Coronary artery (tissue), 2 donors: Measurements from ENCODE around the gene SALL3.

Experiments used
- DNase-seq: peaks from one replicate; pipeline ENCODE4 v3.0.0-alpha.2; 2017; ENCODE audit warnings: low spot score
- H3K27ac ChIP-seq, 2 donors: fragments of 200-600 bp; sonication (generic); one replicate each; pipeline ENCODE4 v1.5.1; 2016 to 2019
- H3K4me3 ChIP-seq: fragments of 200-600 bp; sonication (generic); 2 replicates; pipeline ENCODE4 v1.5.1; 2016; ENCODE audit warnings: mild to moderate bottlenecking, moderate library complexity
- TF ChIP-seq, protein P1 (sequence below): fragments of 200-600 bp; sonication (generic); IDR thresholded peaks from one replicate; pipeline ENCODE4 v1.5.1; 2019; ENCODE audit warnings: antibody characterized with exemption

Gene SALL3

GRCh38 chr18:78986018-78986481 is 6.4 kb downstream of the SALL3 start:
- DNase-seq: no peak
- no peak overlapping the region for H3K4me3 ChIP-seq
- H3K27ac ChIP-seq: no peak overlapping the region
- TF ChIP-seq, protein P1, sequence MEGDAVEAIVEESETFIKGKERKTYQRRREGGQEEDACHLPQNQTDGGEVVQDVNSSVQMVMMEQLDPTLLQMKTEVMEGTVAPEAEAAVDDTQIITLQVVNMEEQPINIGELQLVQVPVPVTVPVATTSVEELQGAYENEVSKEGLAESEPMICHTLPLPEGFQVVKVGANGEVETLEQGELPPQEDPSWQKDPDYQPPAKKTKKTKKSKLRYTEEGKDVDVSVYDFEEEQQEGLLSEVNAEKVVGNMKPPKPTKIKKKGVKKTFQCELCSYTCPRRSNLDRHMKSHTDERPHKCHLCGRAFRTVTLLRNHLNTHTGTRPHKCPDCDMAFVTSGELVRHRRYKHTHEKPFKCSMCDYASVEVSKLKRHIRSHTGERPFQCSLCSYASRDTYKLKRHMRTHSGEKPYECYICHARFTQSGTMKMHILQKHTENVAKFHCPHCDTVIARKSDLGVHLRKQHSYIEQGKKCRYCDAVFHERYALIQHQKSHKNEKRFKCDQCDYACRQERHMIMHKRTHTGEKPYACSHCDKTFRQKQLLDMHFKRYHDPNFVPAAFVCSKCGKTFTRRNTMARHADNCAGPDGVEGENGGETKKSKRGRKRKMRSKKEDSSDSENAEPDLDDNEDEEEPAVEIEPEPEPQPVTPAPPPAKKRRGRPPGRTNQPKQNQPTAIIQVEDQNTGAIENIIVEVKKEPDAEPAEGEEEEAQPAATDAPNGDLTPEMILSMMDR: no peak

DNA sequence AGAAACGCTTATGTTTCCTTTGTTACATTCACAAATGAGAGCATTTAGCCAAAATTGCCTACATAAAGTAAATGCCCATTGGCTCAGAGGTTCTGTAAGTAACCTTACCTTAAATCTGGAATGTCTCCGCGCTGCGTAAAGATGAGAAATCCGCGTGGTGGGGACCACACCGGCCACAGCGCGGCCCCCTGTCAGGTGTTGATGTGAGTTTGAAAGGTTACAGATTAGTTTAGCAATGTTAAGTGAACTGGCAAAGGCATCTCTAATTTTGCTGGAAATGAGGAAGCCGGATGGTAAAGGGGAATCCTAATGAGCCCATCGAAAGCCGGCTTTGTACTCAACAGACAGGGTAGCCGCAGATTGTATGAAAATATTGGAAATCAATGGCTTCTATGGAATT is 11.8 kb downstream of the SALL3 start:
- TF ChIP-seq, protein P1: no peak
- DNase-seq: no peak
- no peak overlapping the region for H3K27ac ChIP-seq
- no peak overlapping the region for H3K4me3 ChIP-seq

DNA sequence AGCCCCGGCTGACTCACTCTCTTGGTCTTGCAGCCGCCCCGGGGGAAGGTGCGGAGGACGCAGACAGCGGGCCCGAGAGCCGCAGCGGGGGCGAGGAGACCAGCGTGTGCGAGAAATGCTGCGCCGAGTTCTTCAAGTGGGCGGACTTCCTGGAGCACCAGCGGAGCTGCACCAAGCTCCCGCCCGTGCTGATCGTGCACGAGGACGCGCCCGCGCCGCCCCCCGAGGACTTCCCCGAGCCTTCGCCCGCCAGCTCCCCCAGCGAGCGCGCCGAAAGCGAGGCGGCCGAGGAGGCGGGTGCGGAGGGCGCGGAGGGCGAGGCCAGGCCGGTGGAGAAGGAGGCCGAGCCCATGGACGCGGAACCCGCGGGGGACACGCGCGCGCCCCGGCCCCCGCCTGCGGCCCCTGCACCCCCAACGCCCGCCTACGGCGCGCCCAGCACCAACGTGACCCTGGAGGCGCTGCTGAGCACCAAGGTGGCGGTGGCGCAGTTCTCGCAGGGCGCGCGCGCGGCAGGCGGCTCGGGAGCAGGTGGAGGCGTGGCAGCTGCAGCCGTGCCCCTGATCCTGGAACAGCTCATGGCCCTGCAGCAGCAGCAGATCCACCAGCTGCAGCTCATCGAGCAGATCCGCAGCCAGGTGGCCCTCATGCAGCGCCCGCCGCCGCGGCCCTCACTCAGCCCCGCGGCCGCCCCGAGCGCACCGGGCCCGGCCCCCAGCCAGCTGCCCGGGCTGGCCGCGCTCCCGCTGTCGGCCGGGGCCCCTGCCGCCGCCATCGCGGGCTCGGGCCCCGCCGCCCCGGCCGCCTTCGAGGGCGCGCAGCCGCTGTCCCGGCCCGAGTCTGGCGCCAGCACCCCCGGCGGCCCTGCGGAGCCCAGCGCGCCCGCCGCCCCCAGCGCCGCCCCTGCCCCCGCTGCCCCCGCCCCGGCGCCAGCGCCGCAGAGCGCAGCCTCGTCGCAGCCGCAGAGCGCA is 12.7 kb downstream of the SALL3 start:
- DNase-seq: no peak
- H3K27ac ChIP-seq: no peak overlapping the region
- TF ChIP-seq, protein P1: no peak

DNA sequence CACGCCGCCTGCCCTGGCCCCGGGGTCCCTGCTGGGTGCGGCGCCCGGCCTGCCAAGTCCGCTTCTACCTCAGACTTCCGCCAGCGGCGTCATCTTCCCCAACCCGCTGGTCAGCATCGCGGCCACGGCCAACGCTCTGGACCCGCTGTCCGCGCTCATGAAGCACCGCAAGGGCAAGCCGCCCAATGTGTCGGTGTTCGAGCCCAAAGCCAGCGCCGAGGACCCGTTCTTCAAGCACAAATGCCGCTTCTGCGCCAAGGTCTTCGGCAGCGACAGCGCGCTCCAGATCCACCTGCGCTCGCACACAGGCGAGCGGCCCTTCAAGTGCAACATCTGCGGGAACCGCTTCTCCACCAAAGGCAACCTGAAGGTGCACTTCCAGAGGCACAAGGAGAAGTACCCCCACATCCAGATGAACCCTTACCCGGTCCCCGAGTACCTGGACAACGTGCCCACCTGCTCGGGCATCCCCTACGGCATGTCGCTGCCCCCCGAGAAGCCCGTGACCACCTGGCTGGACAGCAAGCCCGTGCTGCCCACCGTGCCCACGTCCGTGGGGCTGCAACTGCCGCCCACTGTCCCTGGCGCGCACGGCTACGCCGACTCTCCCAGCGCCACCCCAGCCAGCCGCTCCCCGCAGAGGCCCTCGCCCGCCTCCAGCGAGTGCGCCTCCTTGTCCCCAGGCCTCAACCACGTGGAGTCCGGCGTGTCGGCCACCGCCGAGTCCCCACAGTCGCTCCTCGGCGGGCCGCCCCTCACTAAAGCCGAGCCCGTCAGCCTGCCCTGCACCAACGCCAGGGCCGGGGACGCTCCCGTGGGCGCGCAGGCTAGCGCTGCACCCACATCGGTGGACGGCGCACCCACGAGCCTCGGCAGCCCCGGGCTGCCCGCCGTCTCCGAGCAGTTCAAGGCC is 13.7 kb downstream of the SALL3 start:
- no peak overlapping the region for H3K27ac ChIP-seq
- TF ChIP-seq, protein P1: no peak
- no peak overlapping the region for H3K4me3 ChIP-seq
- DNase-seq: no peak

More for the DNA sequence above, 12.7 kb downstream of the SALL3 start:
- no peak overlapping the region for H3K4me3 ChIP-seq

DNA sequence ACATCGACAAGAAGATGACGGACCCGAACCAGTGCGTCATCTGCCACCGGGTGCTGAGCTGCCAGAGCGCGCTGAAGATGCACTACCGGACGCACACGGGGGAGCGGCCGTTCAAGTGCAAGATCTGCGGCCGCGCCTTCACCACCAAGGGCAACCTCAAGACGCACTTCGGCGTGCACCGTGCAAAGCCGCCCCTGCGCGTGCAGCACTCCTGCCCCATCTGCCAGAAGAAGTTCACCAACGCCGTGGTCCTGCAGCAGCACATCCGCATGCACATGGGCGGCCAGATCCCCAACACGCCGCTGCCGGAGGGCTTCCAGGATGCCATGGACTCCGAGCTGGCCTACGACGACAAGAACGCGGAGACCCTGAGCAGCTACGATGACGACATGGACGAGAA is 14.4 kb downstream of the SALL3 start:
- Histone ChIP-seq H3K27ac (no peak overlapping the region), H3K4me3 (no peak overlapping the region)
- no peak for DNase-seq
- TF ChIP-seq, protein P1: no peak

DNA sequence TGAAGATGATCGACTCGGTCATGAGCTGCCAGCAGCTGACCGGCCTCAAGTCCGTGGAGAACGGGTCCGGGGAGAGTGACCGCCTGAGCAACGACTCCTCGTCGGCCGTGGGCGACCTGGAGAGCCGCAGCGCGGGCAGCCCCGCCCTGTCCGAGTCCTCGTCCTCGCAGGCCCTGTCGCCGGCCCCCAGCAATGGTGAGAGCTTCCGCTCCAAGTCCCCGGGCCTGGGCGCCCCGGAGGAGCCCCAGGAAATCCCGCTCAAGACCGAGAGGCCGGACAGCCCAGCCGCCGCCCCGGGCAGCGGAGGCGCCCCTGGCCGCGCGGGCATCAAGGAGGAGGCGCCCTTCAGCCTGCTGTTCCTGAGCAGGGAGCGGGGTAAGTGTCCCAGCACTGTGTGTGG is 14.9 kb downstream of the SALL3 start:
- no peak overlapping the region for H3K4me3 ChIP-seq
- TF ChIP-seq, protein P1: no peak
- DNase-seq: no peak

More for the DNA sequence above, 14.9 kb downstream of the SALL3 start:
- no peak overlapping the region for H3K27ac ChIP-seq
